PC-9 (cell line): ENCODE measurements around the gene RARB. TPM values are rescaled to one million over a fixed set of nuclear protein-coding genes. Genes with fewer than 3 reads are reported as not detected.
A peak's percentile ranks its signal among the peaks of the same experiment; 100 is the strongest.

Source experiments
- BruUV-seq: library from RNA; stranded (reverse); fragments of 400-500 nt; replicated peaks from 2 replicates; lab custom pipeline; 2021; lab: Mats Ljungman, UMichigan
- CTCF ChIA-PET: fragments of 300-600 bp; sonication (Branson Sonifier 250); formaldehyde crosslinking; loops from one replicate; lab custom pipeline; 2022; ENCODE audit warnings: antibody characterized with exemption; lab: Charles Lee
- POLR2A ChIA-PET: fragments of 300-600 bp; sonication (Branson Sonifier 250); formaldehyde crosslinking; loops from one replicate; lab custom pipeline; 2022; ENCODE audit warnings: antibody characterized with exemption; ENCODE audit not compliant: unreplicated experiment; lab: Charles Lee
- DNase-seq, 2 experiments: peaks; one replicate each; pipeline versions ENCODE4 v3.0.0 to v3.0.0-alpha.2; 2015 to 2022; ENCODE audit warnings: mixed read lengths in 1 of 2
- H2AFZ ChIP-seq: fragments of 200-600 bp; sonication (generic); 2 replicates; pipeline ENCODE4 v1.8.1; 2017; ENCODE audit warnings: antibody characterized with exemption
- H3F3A ChIP-seq: fragments of 200-600 bp; sonication (generic); 2 replicates; pipeline ENCODE4 v1.8.1; 2017; ENCODE audit warnings: antibody characterized with exemption, mild to moderate bottlenecking, low read depth; ENCODE audit not compliant: insufficient read depth
- H3K27ac ChIP-seq: fragments of 200-600 bp; sonication (generic); 2 replicates; pipeline ENCODE4 v1.6.1; 2016; ENCODE audit warnings: mixed run types
- H3K27me3 ChIP-seq: fragments of 200-600 bp; sonication (generic); 2 replicates; pipeline ENCODE4 v1.6.1; 2016; ENCODE audit warnings: low read depth, mixed run types; ENCODE audit not compliant: insufficient read depth
- H3K36me3 ChIP-seq: fragments of 200-600 bp; sonication (generic); 2 replicates; pipeline ENCODE4 v1.6.1; 2016; ENCODE audit warnings: low read depth, mixed run types
- H3K4me1 ChIP-seq: fragments of 200-600 bp; sonication (generic); replicated peaks from 2 replicates; pipeline ENCODE4 v1.6.1; 2016; ENCODE audit warnings: mixed run types; ENCODE audit not compliant: insufficient read depth
- H3K4me2 ChIP-seq: fragments of 200-600 bp; sonication (generic); 2 replicates; pipeline ENCODE4 v1.6.1; 2017; ENCODE audit warnings: mixed run types
- H3K4me3 ChIP-seq: fragments of 200-600 bp; sonication (generic); 2 replicates; pipeline ENCODE4 v1.6.1; 2016; ENCODE audit warnings: mixed run types
- H3K79me2 ChIP-seq: fragments of 200-600 bp; sonication (generic); 2 replicates; pipeline ENCODE4 v1.6.1; 2017; ENCODE audit warnings: low read depth, mixed run types
- H3K9me2 ChIP-seq: fragments of 200-600 bp; sonication (generic); 2 replicates; pipeline ENCODE4 v1.8.1; 2017; ENCODE audit warnings: mild to moderate bottlenecking; ENCODE audit not compliant: insufficient read depth
- H3K9me3 ChIP-seq: fragments of 200-600 bp; sonication (generic); 2 replicates; pipeline ENCODE4 v1.8.1; 2016; ENCODE audit warnings: low read depth; ENCODE audit not compliant: insufficient read depth
- H4K20me1 ChIP-seq: fragments of 200-600 bp; sonication (generic); 2 replicates; pipeline ENCODE4 v1.8.1; 2017; ENCODE audit not compliant: insufficient read depth
- CTCF ChIP-seq: fragments of 200-600 bp; sonication (generic); conservative IDR thresholded peaks from 2 replicates; pipeline ENCODE4 v1.6.1; 2017; ENCODE audit warnings: mixed run types, antibody characterized with exemption, mild to moderate bottlenecking, moderate library complexity
- EZH2 ChIP-seq: fragments of 200-600 bp; sonication (generic); IDR thresholded peaks from 2 replicates; pipeline ENCODE4 v1.8.0; 2017; ENCODE audit warnings: antibody characterized with exemption, low read depth
- intact Hi-C: fragments of 100-400 bp; cut with micrococcal nuclease; formaldehyde crosslinking; loops from one replicate; pipeline ENCODE4 v1.10.0; 2022; ENCODE audit not compliant: unreplicated experiment
- total RNA-seq: library from RNA; stranded (reverse); gene quantifications from 2 replicates; pipeline ENCODE4 v1.2.3, GENCODE V29; 2021

RARB gene
- total RNA-seq, 1 experiment from 2014 or later, result 1.0 TPM

GRCh38 chr3:25442486-25442885 lies 14.4 kb downstream of the RARB start:
- Histone ChIP-seq H3K27ac (no peak overlapping the region), H3K79me2 (no peaks in the 10 kb centered on the region), H3K4me2 (no peak overlapping the region), H3K36me3 (no peaks in the 10 kb centered on the region), H3K9me2 (no peaks in the 10 kb centered on the region), H3F3A (no peaks in the 10 kb centered on the region), H2AFZ (0 out of 2 replicates have a peak overlapping the region, but pooled peaks have one; percentile 45), H3K9me3 (no peaks in the 10 kb centered on the region), H3K27me3 (no peaks in the 10 kb centered on the region), H3K4me1 (no peaks in the 10 kb centered on the region), H3K4me3 (no peak overlapping the region), H4K20me1 (no peaks in the 10 kb centered on the region)
- TF ChIP-seq EZH2 (no peak), CTCF (no peak)
- no peak for DNase-seq
- intact Hi-C loops, result loop anchor here (5.0 kb wide), 1 partner anchor 150 kb away; no protein-coding TSS in a partner anchor
- no TSS peak for BruUV-seq
- CTCF ChIA-PET, result interaction anchor here (0.7 kb wide), 1 partner anchor 151 kb away, joined by 3 read pairs; no protein-coding TSS in a partner anchor
- POLR2A ChIA-PET, result no interaction called here

- H3K4me2 ChIP-seq, result no peak overlapping the region
- TF ChIP-seq EZH2 (no peak), CTCF (no peak)
- H3K79me2 ChIP-seq, result no peaks in the 10 kb centered on the region
- H3K27me3 ChIP-seq, result no peaks in the 10 kb centered on the region
- no peak overlapping the region for H2AFZ ChIP-seq
- H3K9me3 ChIP-seq, result no peaks in the 10 kb centered on the region
- no TSS peak for BruUV-seq
- POLR2A ChIA-PET, result no interaction called here
- H3K4me3 ChIP-seq, result no peak overlapping the region
- H3K27ac ChIP-seq, result no peak overlapping the region
- no peaks in the 10 kb centered on the region for H4K20me1 ChIP-seq
- no peaks in the 10 kb centered on the region for H3K4me1 ChIP-seq
- CTCF ChIA-PET, result no interaction called here
- DNase-seq, result no peak
- H3K36me3 ChIP-seq, result no peaks in the 10 kb centered on the region
- intact Hi-C loops, result loop anchor here (5.0 kb wide), 1 partner anchor 148 kb away; no protein-coding TSS in a partner anchor
- no peaks in the 10 kb centered on the region for H3K9me2 ChIP-seq
- H3F3A ChIP-seq, result no peaks in the 10 kb centered on the region
Observed at GRCh38 chr3:25444273-25444672, 16.2 kb downstream of the RARB start.

- no peak overlapping the region for H3K4me2 ChIP-seq
- DNase-seq, result no peak
- no peaks in the 10 kb centered on the region for H3K79me2 ChIP-seq
- intact Hi-C loops, result no loop called here
- H3K36me3 ChIP-seq, result no peaks in the 10 kb centered on the region
- CTCF ChIA-PET, result no interaction called here
- POLR2A ChIA-PET, result no interaction called here
- TF ChIP-seq EZH2, result no peak
- no peak for TF ChIP-seq CTCF
- no peak overlapping the region for H3K27ac ChIP-seq
- no peaks in the 10 kb centered on the region for H4K20me1 ChIP-seq
- H3K4me1 ChIP-seq, result no peaks in the 10 kb centered on the region
- H3K9me2 ChIP-seq, result no peaks in the 10 kb centered on the region
- H3K9me3 ChIP-seq, result no peaks in the 10 kb centered on the region
- H2AFZ ChIP-seq, result no peak overlapping the region
- BruUV-seq, result no TSS peak
- no peaks in the 10 kb centered on the region for H3K27me3 ChIP-seq
- no peaks in the 10 kb centered on the region for H3F3A ChIP-seq
- no peak overlapping the region for H3K4me3 ChIP-seq
Observed at GRCh38 chr3:25445731-25446130, 17.7 kb downstream of the RARB start.
